ENCODE measurements around the gene ARL5A. TPM values are rescaled to one million over a fixed set of nuclear protein-coding genes. Genes with fewer than 3 reads are reported as not detected.

Gene ARL5A
- polyA plus RNA-seq, 2 donors = 8.5 to 17.2 TPM

- no peaks in the 10 kb centered on the region for H3K9me3 ChIP-seq (ENCODE audit: control insufficient read depth in 2 of 2, insufficient read depth in 1 of 2, low read depth in 1 of 2, low read length in 1 of 2)
- peaks cover 0 to 4% of the 10 kb centered on the region in 2 donors for H3K36me3 ChIP-seq (ENCODE audit: control insufficient read depth in 2 of 2, insufficient read depth in 2 of 2, low read length in 1 of 2)
- no peaks in the 10 kb centered on the region for H3K4me1 ChIP-seq (ENCODE audit: control insufficient read depth in 2 of 2, insufficient read depth in 2 of 2, low read length in 1 of 2)
- no peak overlapping the region for H3K4me3 ChIP-seq (ENCODE audit: low read depth in 1 of 2, low read length in 2 of 2)
- no peaks in the 10 kb centered on the region for H3K27me3 ChIP-seq (ENCODE audit: control insufficient read depth in 1 of 2, insufficient read depth in 2 of 2, low read length in 2 of 2)
- 83 to 97% methylated on average over 1 of the region's 1 CpG for WGBS, 2 donors
- no peak overlapping the region for H3K27ac ChIP-seq (ENCODE audit: low read depth in 2 of 2, low read length in 1 of 2)
Measured at GRCh38 chr2:151786483-151786882, 41.7 kb downstream of the ARL5A start.

GRCh38 chr2:151786077-151786476 is 42.1 kb downstream of the ARL5A start:
- no peak overlapping the region for H3K4me3 ChIP-seq (ENCODE audit: low read depth in 1 of 2, low read length in 2 of 2)
- 96 to 99% methylated on average over 5 of the region's 5 CpGs for whole genome bisulfite sequencing, 2 donors
- no peaks in the 10 kb centered on the region for H3K27me3 ChIP-seq (ENCODE audit: control insufficient read depth in 1 of 2, insufficient read depth in 2 of 2, low read length in 2 of 2)
- H3K36me3 ChIP-seq (ENCODE audit: control insufficient read depth in 2 of 2, insufficient read depth in 2 of 2, low read length in 1 of 2) = peaks cover 0 to 4% of the 10 kb centered on the region in 2 donors
- no peaks in the 10 kb centered on the region for H3K4me1 ChIP-seq (ENCODE audit: control insufficient read depth in 2 of 2, insufficient read depth in 2 of 2, low read length in 1 of 2)
- no peaks in the 10 kb centered on the region for H3K9me3 ChIP-seq (ENCODE audit: control insufficient read depth in 2 of 2, insufficient read depth in 1 of 2, low read depth in 1 of 2, low read length in 1 of 2)
- no peak overlapping the region for H3K27ac ChIP-seq (ENCODE audit: low read depth in 2 of 2, low read length in 1 of 2)

GRCh38 chr2:151783133-151783520 is 45.1 kb downstream of the ARL5A start:
- Histone ChIP-seq H3K4me1 (ENCODE audit: control insufficient read depth in 2 of 2, insufficient read depth in 2 of 2, low read length in 1 of 2) (no peaks in the 10 kb centered on the region), H3K9me3 (ENCODE audit: control insufficient read depth in 2 of 2, insufficient read depth in 1 of 2, low read depth in 1 of 2, low read length in 1 of 2) (no peaks in the 10 kb centered on the region), H3K4me3 (ENCODE audit: low read depth in 1 of 2, low read length in 2 of 2) (no peak overlapping the region), H3K27ac (ENCODE audit: low read depth in 2 of 2, low read length in 1 of 2) (no peak overlapping the region), H3K27me3 (ENCODE audit: control insufficient read depth in 1 of 2, insufficient read depth in 2 of 2, low read length in 2 of 2) (no peaks in the 10 kb centered on the region), H3K36me3 (ENCODE audit: control insufficient read depth in 2 of 2, insufficient read depth in 2 of 2, low read length in 1 of 2) (peaks cover 0 to 4% of the 10 kb centered on the region in 2 donors)
- WGBS, 2 donors = 95 to 99% methylated on average over 2 of the region's 2 CpGs

- H3K36me3 ChIP-seq (ENCODE audit: control insufficient read depth in 2 of 2, insufficient read depth in 2 of 2, low read length in 1 of 2) = peaks cover 0 to 4% of the 10 kb centered on the region in 2 donors
- no peak overlapping the region for H3K27ac ChIP-seq (ENCODE audit: low read depth in 2 of 2, low read length in 1 of 2)
- H3K4me3 ChIP-seq (ENCODE audit: low read depth in 1 of 2, low read length in 2 of 2) = no peak overlapping the region
- 89 to 92% methylated on average over 6 of the region's 6 CpGs for WGBS, 2 donors
- H3K4me1 ChIP-seq (ENCODE audit: control insufficient read depth in 2 of 2, insufficient read depth in 2 of 2, low read length in 1 of 2) = no peaks in the 10 kb centered on the region
- no peaks in the 10 kb centered on the region for H3K9me3 ChIP-seq (ENCODE audit: control insufficient read depth in 2 of 2, insufficient read depth in 1 of 2, low read depth in 1 of 2, low read length in 1 of 2)
- no peaks in the 10 kb centered on the region for H3K27me3 ChIP-seq (ENCODE audit: control insufficient read depth in 1 of 2, insufficient read depth in 2 of 2, low read length in 2 of 2)
Measured at GRCh38 chr2:151782378-151783132, 45.7 kb downstream of the ARL5A start.

- 92 to 93% methylated on average over 4 of the region's 4 CpGs for WGBS, 2 donors
- Histone ChIP-seq H3K4me3 (ENCODE audit: low read depth in 1 of 2, low read length in 2 of 2) (no peak overlapping the region), H3K27ac (ENCODE audit: low read depth in 2 of 2, low read length in 1 of 2) (no peak overlapping the region), H3K9me3 (ENCODE audit: control insufficient read depth in 2 of 2, insufficient read depth in 1 of 2, low read depth in 1 of 2, low read length in 1 of 2) (no peaks in the 10 kb centered on the region), H3K36me3 (ENCODE audit: control insufficient read depth in 2 of 2, insufficient read depth in 2 of 2, low read length in 1 of 2) (peaks cover 0 to 4% of the 10 kb centered on the region in 2 donors), H3K27me3 (ENCODE audit: control insufficient read depth in 1 of 2, insufficient read depth in 2 of 2, low read length in 2 of 2) (no peaks in the 10 kb centered on the region), H3K4me1 (ENCODE audit: control insufficient read depth in 2 of 2, insufficient read depth in 2 of 2, low read length in 1 of 2) (no peaks in the 10 kb centered on the region)
Measured at GRCh38 chr2:151781642-151782041, 46.6 kb downstream of the ARL5A start.

GRCh38 chr2:151780938-151781337 is 47.3 kb downstream of the ARL5A start:
- peaks cover 0 to 4% of the 10 kb centered on the region in 2 donors for H3K36me3 ChIP-seq (ENCODE audit: control insufficient read depth in 2 of 2, insufficient read depth in 2 of 2, low read length in 1 of 2)
- no peak overlapping the region for H3K27ac ChIP-seq (ENCODE audit: low read depth in 2 of 2, low read length in 1 of 2)
- no peaks in the 10 kb centered on the region for H3K4me1 ChIP-seq (ENCODE audit: control insufficient read depth in 2 of 2, insufficient read depth in 2 of 2, low read length in 1 of 2)
- H3K9me3 ChIP-seq (ENCODE audit: control insufficient read depth in 2 of 2, insufficient read depth in 1 of 2, low read depth in 1 of 2, low read length in 1 of 2) = no peaks in the 10 kb centered on the region
- H3K27me3 ChIP-seq (ENCODE audit: control insufficient read depth in 1 of 2, insufficient read depth in 2 of 2, low read length in 2 of 2) = no peaks in the 10 kb centered on the region
- H3K4me3 ChIP-seq (ENCODE audit: low read depth in 1 of 2, low read length in 2 of 2) = no peak overlapping the region

GRCh38 chr2:151777935-151778334 is 50.3 kb downstream of the ARL5A start:
- no peak overlapping the region for H3K4me3 ChIP-seq (ENCODE audit: low read depth in 1 of 2, low read length in 2 of 2)
- H3K27ac ChIP-seq (ENCODE audit: low read depth in 2 of 2, low read length in 1 of 2) = no peak overlapping the region
- no peaks in the 10 kb centered on the region for H3K27me3 ChIP-seq (ENCODE audit: control insufficient read depth in 1 of 2, insufficient read depth in 2 of 2, low read length in 2 of 2)
- H3K36me3 ChIP-seq (ENCODE audit: control insufficient read depth in 2 of 2, insufficient read depth in 2 of 2, low read length in 1 of 2) = peaks cover 0 to 3% of the 10 kb centered on the region in 2 donors
- peaks cover 0 to 2% of the 10 kb centered on the region in 2 donors for H3K4me1 ChIP-seq (ENCODE audit: control insufficient read depth in 2 of 2, insufficient read depth in 2 of 2, low read length in 1 of 2)
- WGBS, 2 donors = 70 to 73% methylated on average over 2 of the region's 2 CpGs
- H3K9me3 ChIP-seq (ENCODE audit: control insufficient read depth in 2 of 2, insufficient read depth in 1 of 2, low read depth in 1 of 2, low read length in 1 of 2) = no peaks in the 10 kb centered on the region

GRCh38 chr2:151777487-151777886 is 50.7 kb downstream of the ARL5A start:
- peaks cover 0 to 2% of the 10 kb centered on the region in 2 donors for H3K4me1 ChIP-seq (ENCODE audit: control insufficient read depth in 2 of 2, insufficient read depth in 2 of 2, low read length in 1 of 2)
- H3K27ac ChIP-seq (ENCODE audit: low read depth in 2 of 2, low read length in 1 of 2) = no peak overlapping the region
- no peaks in the 10 kb centered on the region for H3K9me3 ChIP-seq (ENCODE audit: control insufficient read depth in 2 of 2, insufficient read depth in 1 of 2, low read depth in 1 of 2, low read length in 1 of 2)
- no peak overlapping the region for H3K4me3 ChIP-seq (ENCODE audit: low read depth in 1 of 2, low read length in 2 of 2)
- WGBS, 2 donors = 96 to 97% methylated on average over 3 of the region's 3 CpGs
- no peaks in the 10 kb centered on the region for H3K27me3 ChIP-seq (ENCODE audit: control insufficient read depth in 1 of 2, insufficient read depth in 2 of 2, low read length in 2 of 2)
- no peaks in the 10 kb centered on the region for H3K36me3 ChIP-seq (ENCODE audit: control insufficient read depth in 2 of 2, insufficient read depth in 2 of 2, low read length in 1 of 2)

- no peaks in the 10 kb centered on the region for H3K27me3 ChIP-seq (ENCODE audit: control insufficient read depth in 1 of 2, insufficient read depth in 2 of 2, low read length in 2 of 2)
- no peak overlapping the region for H3K27ac ChIP-seq (ENCODE audit: low read depth in 2 of 2, low read length in 1 of 2)
- no peaks in the 10 kb centered on the region for H3K9me3 ChIP-seq (ENCODE audit: control insufficient read depth in 2 of 2, insufficient read depth in 1 of 2, low read depth in 1 of 2, low read length in 1 of 2)
- WGBS, 2 donors = 96 to 100% methylated on average over 1 of the region's 1 CpG
- H3K4me1 ChIP-seq (ENCODE audit: control insufficient read depth in 2 of 2, insufficient read depth in 2 of 2, low read length in 1 of 2) = peaks cover 0 to 2% of the 10 kb centered on the region in 2 donors
- H3K4me3 ChIP-seq (ENCODE audit: low read depth in 1 of 2, low read length in 2 of 2) = no peak overlapping the region
- H3K36me3 ChIP-seq (ENCODE audit: control insufficient read depth in 2 of 2, insufficient read depth in 2 of 2, low read length in 1 of 2) = no peaks in the 10 kb centered on the region
Measured at GRCh38 chr2:151776367-151776766, 51.9 kb downstream of the ARL5A start.

Data from esophagus (tissue), 2 donors.